Stimulated activated naive B cell treated with anti-CD40 and anti-IgM and Interleukin-4, amounts not matched to agents 10 μg/mL and 1 μg/mL and 100 μg/mL, for 72 hours (primary cell): ENCODE measurements around the gene CDCA5.

Experiments used
- ATAC-seq, 2 donors: fragments of 150-1000 bp; cut with Tn5 transposase; replicated peaks; 2 replicates each; pipeline ENCODE4 v1.10.0; 2021; ENCODE audit warnings: moderate library complexity in 1 of 2
- DNase-seq: peaks from one replicate; pipeline ENCODE4 v3.0.0; 2021
- H3K27ac Mint-ChIP-seq: one replicate; pipeline ENCODE4 v1.8.0; 2022; ENCODE audit warnings: mild to moderate bottlenecking, mixed read lengths
- H3K27me3 Mint-ChIP-seq, 2 donors: one replicate each; pipeline ENCODE4 v1.8.0; 2022; ENCODE audit warnings: mixed read lengths in 2 of 2
- H3K36me3 Mint-ChIP-seq, 2 donors: one replicate each; pipeline ENCODE4 v1.8.0; 2022; ENCODE audit warnings: mixed read lengths in 2 of 2, mild to moderate bottlenecking in 1 of 2
- H3K4me1 Mint-ChIP-seq, 2 donors: one replicate each; pipeline ENCODE4 v1.8.0; 2022; ENCODE audit warnings: mixed read lengths in 2 of 2, mild to moderate bottlenecking in 1 of 2
- H3K4me3 Mint-ChIP-seq, 2 donors: one replicate each; pipeline ENCODE4 v1.8.0; 2022; ENCODE audit warnings: mild to moderate bottlenecking in 2 of 2, mixed read lengths in 2 of 2, moderate library complexity in 1 of 2
- H3K9me3 Mint-ChIP-seq, 2 donors: one replicate each; pipeline ENCODE4 v1.8.0; 2022; ENCODE audit warnings: mixed read lengths in 2 of 2, mild to moderate bottlenecking in 1 of 2

Gene CDCA5

DNA sequence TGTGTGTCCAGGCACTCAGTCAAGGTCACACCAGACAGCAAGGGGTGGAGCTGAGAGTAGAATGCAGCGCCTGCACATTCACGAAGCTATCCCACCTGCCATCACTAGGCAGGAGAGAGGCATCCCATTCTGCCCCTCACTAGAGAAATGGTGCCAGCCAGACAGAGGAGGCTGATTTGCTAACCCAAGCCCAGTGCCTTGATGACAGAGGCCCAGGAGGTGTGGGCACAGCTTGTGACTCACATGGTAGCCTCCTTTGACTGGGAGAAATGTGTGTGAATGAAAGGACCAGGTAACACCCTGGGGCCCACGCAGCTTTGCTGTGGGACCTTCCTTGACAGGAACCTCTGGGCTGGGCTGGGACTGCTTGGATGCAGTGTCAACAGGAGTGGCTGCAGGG lies 20.3 kb downstream of the CDCA5 start:
- Mint-ChIP-seq H3K4me3 (no peak overlapping the region), H3K9me3 (no peaks in the 10 kb centered on the region), H3K36me3 (no peaks in the 10 kb centered on the region), H3K4me1 (peaks cover 5 to 7% of the 10 kb centered on the region in 2 donors), H3K27me3 (no peaks in the 10 kb centered on the region), H3K27ac (no peak overlapping the region)
- DNase-seq (no peak), ATAC-seq (no peak)

DNA sequence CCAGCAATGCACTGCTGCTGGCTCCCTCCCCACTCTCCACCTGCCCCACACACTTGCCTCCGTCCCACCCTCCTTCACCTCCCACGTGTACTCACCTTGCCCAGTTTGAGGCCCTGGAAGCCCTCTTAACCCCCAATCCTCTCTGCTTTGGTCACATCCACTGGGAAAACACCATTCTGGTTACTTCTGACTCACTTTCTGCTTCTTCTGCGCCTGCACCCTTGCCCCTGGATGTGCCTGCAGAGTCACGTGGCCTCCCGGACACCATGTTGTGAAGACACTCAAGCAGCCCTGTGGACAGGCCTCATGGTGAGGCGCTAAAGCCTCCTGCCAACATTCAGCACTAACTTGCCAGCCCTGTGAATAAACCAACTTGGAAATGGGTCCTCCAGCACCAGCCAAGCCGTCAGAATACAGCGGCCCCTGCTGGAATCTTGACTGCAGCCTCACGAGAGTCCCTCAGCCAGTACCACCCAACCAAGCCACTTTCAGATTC lies 22.9 kb downstream of the CDCA5 start:
- Mint-ChIP-seq H3K36me3 (no peaks in the 10 kb centered on the region), H3K27ac (no peak overlapping the region), H3K4me3 (no peak overlapping the region), H3K4me1 (peaks cover 5 to 7% of the 10 kb centered on the region in 2 donors), H3K9me3 (no peaks in the 10 kb centered on the region), H3K27me3 (no peaks in the 10 kb centered on the region)
- no peak for DNase-seq
- ATAC-seq = no peak

DNA sequence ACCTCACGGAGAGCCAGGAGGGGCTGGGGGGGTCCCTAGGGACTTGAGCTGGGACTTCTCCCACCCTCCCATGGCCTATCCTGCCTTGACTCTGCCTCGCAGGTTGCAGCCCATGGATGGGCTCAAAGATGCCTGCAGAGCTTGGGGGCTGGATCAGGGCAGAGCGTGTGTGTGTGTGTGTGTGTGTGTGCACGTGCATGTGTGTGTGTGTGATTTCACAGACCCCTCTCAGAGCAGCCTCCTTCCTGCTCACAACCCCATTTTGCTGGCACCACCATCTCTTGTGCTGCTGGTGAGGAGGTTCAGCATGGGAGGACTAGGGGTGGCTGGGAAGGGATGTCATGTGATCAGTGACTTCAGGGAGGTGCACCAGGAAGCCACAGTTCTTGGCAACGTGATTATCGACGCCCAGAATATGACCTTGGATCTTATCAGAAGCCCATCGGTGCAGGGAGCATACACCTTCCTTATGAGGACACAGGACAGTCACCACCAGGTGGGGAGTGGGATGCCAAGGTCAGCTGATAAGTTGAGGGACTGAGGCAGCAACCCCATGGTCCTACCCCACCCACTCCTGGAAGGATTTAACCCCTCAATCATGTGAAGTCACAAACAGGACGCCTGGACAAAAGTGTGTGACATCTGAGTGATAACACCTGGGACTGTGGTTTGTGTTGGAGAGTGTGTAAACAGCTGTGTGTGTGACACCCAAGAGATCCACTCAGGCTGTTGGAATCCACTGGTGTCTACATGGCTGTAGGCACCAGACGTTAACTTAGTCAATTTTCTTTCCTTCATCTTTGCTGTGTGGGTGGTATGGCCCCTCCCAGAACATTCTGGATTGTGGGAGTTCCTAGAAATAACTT lies 23.6 kb downstream of the CDCA5 start:
- H3K36me3 Mint-ChIP-seq = no peaks in the 10 kb centered on the region
- H3K9me3 Mint-ChIP-seq = no peaks in the 10 kb centered on the region
- H3K4me3 Mint-ChIP-seq = no peak overlapping the region
- ATAC-seq = no peak
- peaks cover 11 to 14% of the 10 kb centered on the region in 2 donors for H3K4me1 Mint-ChIP-seq
- no peak overlapping the region for H3K27ac Mint-ChIP-seq
- H3K27me3 Mint-ChIP-seq = no peaks in the 10 kb centered on the region
- DNase-seq = no peak

DNA sequence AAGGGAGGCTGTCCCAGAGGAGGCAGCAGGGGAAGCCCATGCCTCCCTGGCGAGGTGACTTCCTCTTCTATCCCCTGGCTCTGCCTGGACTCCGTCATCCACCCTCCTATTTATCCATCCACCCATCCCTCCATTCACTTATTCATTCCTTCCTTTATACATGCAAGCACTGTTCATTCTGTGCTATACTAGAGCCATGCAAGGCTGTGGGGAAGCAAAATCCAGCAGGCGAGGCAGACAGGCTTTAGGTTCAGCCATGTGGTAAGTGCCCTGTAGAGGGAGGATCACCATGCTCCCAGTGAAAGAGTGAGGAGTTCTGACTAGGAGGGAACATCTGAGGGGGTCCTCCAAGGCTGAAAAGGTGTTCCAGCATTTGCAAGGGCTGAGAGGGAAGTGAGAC lies 24.3 kb downstream of the CDCA5 start:
- no peak overlapping the region for H3K4me3 Mint-ChIP-seq
- H3K27me3 Mint-ChIP-seq = no peaks in the 10 kb centered on the region
- no peak overlapping the region for H3K27ac Mint-ChIP-seq
- DNase-seq (no peak), ATAC-seq (no peak)
- no peaks in the 10 kb centered on the region for H3K36me3 Mint-ChIP-seq
- H3K4me1 Mint-ChIP-seq = peaks cover 11 to 15% of the 10 kb centered on the region in 2 donors
- H3K9me3 Mint-ChIP-seq = no peaks in the 10 kb centered on the region

DNA sequence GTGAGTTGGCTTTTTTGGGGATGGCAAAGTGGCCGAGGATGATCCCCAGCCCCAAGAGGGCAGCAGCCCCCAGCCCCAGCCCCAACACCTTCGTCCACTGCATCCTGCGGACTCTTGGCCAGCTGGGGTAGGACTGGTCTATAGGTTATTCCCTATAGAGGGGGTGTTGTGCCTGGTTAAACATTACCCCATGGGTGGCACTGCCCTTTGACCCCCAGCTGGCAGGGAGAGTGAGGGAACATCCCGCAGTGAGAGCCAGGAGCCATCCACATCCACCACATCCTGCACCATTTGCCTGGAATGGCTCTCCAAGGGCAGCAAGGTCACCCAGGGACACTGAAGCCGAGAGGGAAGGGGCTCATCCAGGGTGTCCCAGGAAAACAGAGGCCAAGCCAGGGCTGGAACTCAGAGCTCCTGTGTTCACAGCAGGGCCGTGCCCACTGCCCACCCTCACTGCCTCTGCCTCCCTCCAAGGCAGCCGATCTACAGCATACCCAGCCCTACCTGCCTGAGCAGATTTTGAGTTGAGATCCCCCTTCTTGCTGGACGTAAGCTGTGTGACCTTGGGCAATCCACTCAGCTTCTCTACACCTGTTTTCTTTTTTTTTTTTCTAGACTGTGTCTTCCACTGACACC lies 25.3 kb downstream of the CDCA5 start, which contains the start of gene NAALADL1:
Gene NAALADL1, minus strand, starts transcription at position 135 of the 636 bp plus-strand sequence. Its CDS starts 32 bp downstream, at position 103.
- DNase-seq (no peak), ATAC-seq (no peak)
- no peak within 1 kb of the TSS for H3K27ac Mint-ChIP-seq
- H3K4me1 Mint-ChIP-seq = peaks cover 21 to 25% of the 10 kb centered on the region in 2 donors
- no peak within 1 kb of the TSS for H3K4me3 Mint-ChIP-seq
- no peaks in the 10 kb centered on the region for H3K27me3 Mint-ChIP-seq
- H3K36me3 Mint-ChIP-seq = no peaks in the 10 kb centered on the region
- no peaks in the 10 kb centered on the region for H3K9me3 Mint-ChIP-seq

DNA sequence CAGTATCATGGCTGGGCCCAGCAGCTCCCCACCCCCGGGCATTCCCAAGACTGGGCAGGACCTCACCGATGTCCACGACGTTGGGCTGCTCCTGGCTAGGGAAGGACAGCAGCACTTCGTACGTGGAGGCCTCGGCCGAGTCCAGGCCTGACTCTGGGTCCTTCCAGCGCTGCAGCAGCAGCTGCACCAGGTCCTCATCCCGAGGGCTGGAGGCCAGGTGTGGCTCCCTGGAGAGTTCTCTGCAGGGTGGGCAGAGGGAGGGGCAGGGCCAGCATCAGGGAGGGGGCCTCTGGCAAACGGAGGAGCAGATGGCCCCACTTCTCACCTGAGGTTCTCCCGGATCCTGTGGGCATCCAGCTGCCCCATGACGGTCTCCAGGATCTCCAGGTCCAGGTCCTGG lies 25.8 kb downstream of the CDCA5 start:
- Mint-ChIP-seq H3K9me3 (no peaks in the 10 kb centered on the region), H3K4me1 (peaks cover 26 to 30% of the 10 kb centered on the region in 2 donors), H3K36me3 (no peaks in the 10 kb centered on the region), H3K4me3 (no peak overlapping the region), H3K27ac (no peak overlapping the region), H3K27me3 (no peaks in the 10 kb centered on the region)
- DNase-seq (no peak), ATAC-seq (no peak)

DNA sequence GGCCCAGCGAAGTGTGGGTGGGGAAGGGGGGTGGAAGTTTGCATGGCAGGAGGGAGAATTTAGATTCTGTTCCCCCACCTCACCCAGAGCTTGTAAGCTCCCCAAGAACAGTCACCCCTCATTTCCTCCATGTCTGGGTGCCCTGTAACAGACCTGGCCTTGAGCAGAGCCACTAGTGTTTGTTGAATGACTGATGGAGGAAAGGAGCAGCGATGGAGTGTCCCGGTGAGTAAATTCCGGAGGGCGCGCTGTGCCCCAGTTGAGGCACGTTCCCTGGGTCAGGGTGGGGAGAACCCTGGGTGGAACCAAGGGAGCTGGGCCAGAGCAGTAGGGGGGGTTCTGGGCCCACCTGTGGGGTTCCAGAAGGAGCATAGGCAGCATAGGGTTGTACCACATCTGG lies 26.3 kb downstream of the CDCA5 start:
- Mint-ChIP-seq H3K27me3 (no peaks in the 10 kb centered on the region), H3K4me1 (peaks cover 28 to 33% of the 10 kb centered on the region in 2 donors), H3K36me3 (no peaks in the 10 kb centered on the region), H3K27ac (no peak overlapping the region), H3K4me3 (no peak overlapping the region), H3K9me3 (no peaks in the 10 kb centered on the region)
- no peak for ATAC-seq
- no peak for DNase-seq

DNA sequence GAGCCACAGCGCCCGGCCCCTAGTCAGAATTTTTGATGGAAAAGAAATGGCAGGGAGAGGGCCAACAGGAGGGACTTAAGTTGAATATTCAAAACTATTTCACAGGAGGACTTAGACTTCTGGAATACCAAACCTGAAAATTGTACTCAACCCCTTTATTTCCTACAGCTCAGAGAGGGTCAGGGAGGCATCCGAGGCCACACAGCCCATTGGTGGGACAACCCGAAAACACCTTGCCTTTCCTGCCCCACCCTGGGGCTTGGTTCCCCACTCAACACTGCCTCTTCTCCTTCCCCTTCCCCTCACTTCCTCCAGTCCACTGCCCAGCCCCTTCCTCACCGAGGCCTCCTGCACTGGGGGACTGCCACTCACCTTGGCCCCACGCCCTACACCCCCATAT lies 26.8 kb downstream of the CDCA5 start:
- H3K36me3 Mint-ChIP-seq = no peaks in the 10 kb centered on the region
- DNase-seq = no peak
- H3K4me1 Mint-ChIP-seq = peaks cover 24 to 33% of the 10 kb centered on the region in 2 donors
- H3K27ac Mint-ChIP-seq = no peak overlapping the region
- no peaks in the 10 kb centered on the region for H3K27me3 Mint-ChIP-seq
- ATAC-seq = no peak
- no peak overlapping the region for H3K4me3 Mint-ChIP-seq
- H3K9me3 Mint-ChIP-seq = no peaks in the 10 kb centered on the region

DNA sequence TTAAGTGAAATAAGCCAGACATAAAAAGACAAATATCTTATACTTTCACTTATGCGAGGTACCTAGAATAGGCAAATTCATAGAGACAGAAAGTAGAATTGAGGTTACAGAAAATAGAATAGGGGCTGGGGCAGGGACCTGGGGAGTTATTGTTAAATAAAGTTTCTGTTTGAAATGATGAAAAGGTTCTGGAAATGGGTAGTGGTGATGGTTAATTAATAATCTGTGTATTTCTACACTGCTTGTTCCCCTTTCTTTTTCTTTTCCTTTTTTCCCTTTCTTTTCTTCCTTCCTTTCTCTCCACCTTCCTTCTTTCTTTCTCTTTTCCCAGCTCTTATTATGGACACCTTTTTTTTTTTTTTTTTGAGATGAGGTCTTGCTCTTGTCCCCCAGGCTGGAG lies 28.3 kb downstream of the CDCA5 start:
- H3K9me3 Mint-ChIP-seq = no peaks in the 10 kb centered on the region
- H3K27me3 Mint-ChIP-seq = no peaks in the 10 kb centered on the region
- ATAC-seq (peak in 1 of 2 donors; percentile 21), DNase-seq (no peak)
- no peak overlapping the region for H3K4me3 Mint-ChIP-seq
- peaks cover 23 to 27% of the 10 kb centered on the region in 2 donors for H3K4me1 Mint-ChIP-seq
- no peaks in the 10 kb centered on the region for H3K36me3 Mint-ChIP-seq
- no peak overlapping the region for H3K27ac Mint-ChIP-seq

DNA sequence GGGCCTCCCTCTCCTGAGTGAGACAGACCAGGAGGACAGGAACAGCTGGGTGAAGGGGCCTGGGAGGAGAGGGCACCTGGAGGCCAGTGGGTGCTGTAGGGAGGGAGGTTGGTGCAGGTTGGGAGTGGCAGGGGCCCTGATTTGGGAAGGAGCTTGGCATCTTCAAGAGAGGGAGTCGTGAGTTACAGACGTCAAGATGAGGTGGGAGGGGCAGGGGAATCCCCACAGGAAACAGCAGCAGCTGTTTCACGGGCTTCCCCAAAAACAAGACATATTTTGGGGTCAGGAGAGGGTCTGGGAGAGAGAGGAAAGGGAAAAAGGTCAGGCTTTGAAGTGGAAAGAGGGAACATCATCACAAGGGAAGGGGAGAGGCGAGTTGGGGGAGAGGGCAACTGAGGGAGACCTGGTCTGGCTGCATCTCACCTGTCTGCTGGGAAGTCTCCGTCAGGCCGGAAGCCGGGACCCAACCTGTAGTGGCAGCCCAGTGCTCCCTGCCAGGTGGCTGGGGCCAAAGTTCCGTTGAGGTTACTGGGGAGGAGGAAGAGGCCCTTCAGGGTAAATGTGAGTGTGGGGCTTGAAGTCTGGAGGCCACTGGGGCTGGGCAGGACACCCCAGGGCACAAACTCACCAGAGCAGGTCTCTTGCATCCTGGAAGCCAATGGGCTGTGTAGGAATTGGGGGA lies 29.9 kb downstream of the CDCA5 start:
- Mint-ChIP-seq H3K9me3 (no peaks in the 10 kb centered on the region), H3K27ac (peak overlapping the region; percentile 62), H3K4me1 (peaks cover 23 to 27% of the 10 kb centered on the region in 2 donors), H3K36me3 (no peaks in the 10 kb centered on the region), H3K4me3 (peak overlapping the region; percentile 33 to 46), H3K27me3 (no peaks in the 10 kb centered on the region)
- DNase-seq = no peak
- ATAC-seq = peak; percentile 53 to 55

DNA sequence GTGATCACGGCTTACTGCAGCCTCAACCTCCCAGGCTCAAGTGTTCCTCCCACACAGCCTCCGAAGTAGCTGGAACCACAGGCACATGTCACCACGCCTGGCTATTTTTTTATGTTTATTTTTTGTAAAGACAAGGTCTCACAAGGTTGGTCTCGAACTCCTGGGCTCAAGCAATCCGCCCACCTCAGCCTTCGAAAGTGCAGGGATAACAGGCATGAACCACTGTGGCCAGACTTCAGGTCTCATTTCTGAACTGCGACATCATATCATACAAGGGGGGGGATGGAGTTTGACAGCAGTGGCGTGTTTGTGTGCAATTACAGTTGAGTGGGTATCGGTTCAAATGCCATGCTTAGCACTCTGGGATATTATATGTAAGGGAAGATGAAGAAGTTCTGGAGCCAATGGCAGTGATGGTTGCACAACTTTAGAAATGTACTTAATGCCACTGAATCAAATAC lies 32.4 kb downstream of the CDCA5 start:
- H3K36me3 Mint-ChIP-seq = no peaks in the 10 kb centered on the region
- H3K27ac Mint-ChIP-seq = no peak overlapping the region
- H3K9me3 Mint-ChIP-seq = no peaks in the 10 kb centered on the region
- ATAC-seq (no peak), DNase-seq (no peak)
- no peak overlapping the region for H3K4me3 Mint-ChIP-seq
- peaks cover 31 to 45% of the 10 kb centered on the region in 2 donors for H3K4me1 Mint-ChIP-seq
- H3K27me3 Mint-ChIP-seq = no peaks in the 10 kb centered on the region

DNA sequence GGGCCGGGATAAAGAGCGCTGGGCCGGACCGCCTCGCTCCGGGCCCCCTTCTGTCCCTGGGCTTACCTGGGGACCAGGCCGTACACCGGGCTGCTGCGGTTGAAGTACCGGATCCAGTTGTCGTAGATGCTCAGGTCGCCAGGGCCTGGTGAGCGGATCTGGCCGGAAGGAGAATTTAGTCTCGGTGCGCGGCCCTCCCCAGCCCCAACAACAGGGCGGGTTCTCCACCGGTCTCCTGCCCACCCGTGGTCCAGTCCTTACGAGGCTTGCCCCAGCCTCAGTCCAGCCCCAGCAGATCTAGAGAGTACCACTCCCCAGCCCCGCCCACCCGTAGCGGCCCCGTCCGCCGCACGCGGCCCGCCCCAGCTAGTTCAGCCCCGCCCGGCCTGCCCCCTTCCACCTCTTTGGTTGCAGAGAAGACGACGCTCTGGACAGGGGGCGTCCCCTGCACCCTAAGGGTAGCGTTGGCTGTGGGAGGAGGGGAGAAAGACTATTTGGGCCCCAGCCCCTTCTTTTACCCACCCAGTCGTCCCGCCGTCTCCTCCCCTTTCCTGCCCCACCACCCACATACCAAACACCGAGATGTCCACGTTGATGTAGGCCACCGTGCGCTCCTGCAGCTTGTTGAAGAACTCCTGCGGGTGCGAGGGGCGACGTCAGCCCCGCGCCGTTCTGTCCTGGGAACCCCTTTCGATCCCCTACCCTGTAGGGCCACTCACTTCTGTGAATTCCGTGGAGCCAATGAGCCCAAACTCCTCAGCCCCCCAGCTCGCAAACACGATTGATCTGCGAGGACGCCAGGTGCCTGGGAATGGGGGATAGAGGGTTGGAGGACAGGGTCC lies 36.0 kb downstream of the CDCA5 start:
- Mint-ChIP-seq H3K9me3 (no peaks in the 10 kb centered on the region), H3K4me1 (peaks cover 12 to 31% of the 10 kb centered on the region in 2 donors), H3K36me3 (peaks cover 4 to 9% of the 10 kb centered on the region in 2 donors), H3K27ac (peak overlapping the region; percentile 86), H3K4me3 (peak overlapping the region; percentile 83 to 85), H3K27me3 (no peaks in the 10 kb centered on the region)
- peak; percentile 79 to 81 for ATAC-seq
- DNase-seq = no peak

DNA sequence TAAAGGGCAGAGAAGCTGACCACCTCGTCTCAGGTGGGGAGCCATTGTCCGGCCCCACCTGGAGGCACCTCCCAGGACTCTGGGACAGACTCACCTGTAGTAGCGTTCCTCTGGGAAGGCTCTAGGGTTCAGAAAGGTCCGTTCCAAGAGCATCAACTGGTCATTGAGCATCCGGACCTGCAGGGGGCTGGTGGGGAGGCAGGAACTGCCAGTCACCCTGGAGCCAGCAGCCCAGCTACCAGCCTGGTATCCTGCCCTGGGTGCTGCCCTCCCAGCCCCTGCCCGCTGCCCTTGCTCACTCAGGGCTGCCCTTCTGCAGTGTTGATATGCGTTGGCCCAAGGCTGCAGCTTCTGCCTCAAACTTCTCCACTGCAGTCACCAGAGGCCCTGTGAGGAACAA lies 38.1 kb downstream of the CDCA5 start:
- H3K27ac Mint-ChIP-seq = no peak overlapping the region
- H3K36me3 Mint-ChIP-seq = peaks cover 4 to 9% of the 10 kb centered on the region in 2 donors
- H3K4me1 Mint-ChIP-seq = peaks cover 18 to 36% of the 10 kb centered on the region in 2 donors

More for the DNA sequence above, 38.1 kb downstream of the CDCA5 start:
- DNase-seq (no peak), ATAC-seq (no peak)
- Mint-ChIP-seq H3K9me3 (no peaks in the 10 kb centered on the region), H3K4me3 (no peak overlapping the region), H3K27me3 (no peaks in the 10 kb centered on the region)
